ENCODE results near the gene CCND3.
"Not testable (repeated sequence)": the region's sequence is repeated elsewhere in the genome, so short reads cannot be mapped to it uniquely, and the experiment has no call there.

Gene CCND3

GRCh38 chr6:41947581-41948220, 6.1 kb upstream of the CCND3 start:
- DNase-seq (ENCODE audit: low read depth, low spot score) = no peak

GRCh38 chr6:41943456-41943855, 1.8 kb upstream of the CCND3 start:
- DNase-seq (ENCODE audit: low read depth, low spot score) = no peak

- not testable (repeated sequence) for DNase-seq (ENCODE audit: low read depth, low spot score)
These were observed 1.3 kb upstream of the CCND3 start for GRCh38 chr6:41942882-41943281.

- no peak for DNase-seq (ENCODE audit: low read depth, low spot score)
These were observed 651 bp upstream of the CCND3 start for GRCh38 chr6:41942067-41942851.

GRCh38 chr6:41940759-41941279, 789 bp downstream of the CCND3 start:
- no peak for DNase-seq (ENCODE audit: low read depth, low spot score)

- DNase-seq (ENCODE audit: low read depth, low spot score) = no peak
These were observed 1.5 kb downstream of the CCND3 start for GRCh38 chr6:41939848-41940758.

- DNase-seq (ENCODE audit: low read depth, low spot score) = no peak
These were observed 2.3 kb downstream of the CCND3 start for GRCh38 chr6:41939176-41939847.

GRCh38 chr6:41938590-41939175, 2.9 kb downstream of the CCND3 start:
- no peak for DNase-seq (ENCODE audit: low read depth, low spot score)

GRCh38 chr6:41937861-41938574, 3.6 kb downstream of the CCND3 start:
- no peak for DNase-seq (ENCODE audit: low read depth, low spot score)

- no peak for DNase-seq (ENCODE audit: low read depth, low spot score)
These were observed 4.1 kb downstream of the CCND3 start for GRCh38 chr6:41937472-41937860.

- no peak for DNase-seq (ENCODE audit: low read depth, low spot score)
These were observed 5.4 kb downstream of the CCND3 start for GRCh38 chr6:41936073-41936837.

- DNase-seq (ENCODE audit: low read depth, low spot score) = no peak
These were observed 5.9 kb downstream of the CCND3 start for GRCh38 chr6:41935685-41936072.

- no peak for DNase-seq (ENCODE audit: low read depth, low spot score)
These were observed 6.4 kb downstream of the CCND3 start for GRCh38 chr6:41935193-41935574.

- no peak for DNase-seq (ENCODE audit: low read depth, low spot score)
These were observed 7.1 kb downstream of the CCND3 start for GRCh38 chr6:41934278-41935192.

GRCh38 chr6:41932378-41932777, 9.2 kb downstream of the CCND3 start:
- no peak for DNase-seq (ENCODE audit: low read depth, low spot score)

- no peak for DNase-seq (ENCODE audit: low read depth, low spot score)
These were observed 9.8 kb downstream of the CCND3 start for GRCh38 chr6:41931792-41932191.

- DNase-seq (ENCODE audit: low read depth, low spot score) = no peak
These were observed 11.7 kb downstream of the CCND3 start for GRCh38 chr6:41929924-41930323.

- DNase-seq (ENCODE audit: low read depth, low spot score) = no peak
These were observed 14.4 kb downstream of the CCND3 start for GRCh38 chr6:41927253-41927652.

- DNase-seq (ENCODE audit: low read depth, low spot score) = no peak
These were observed 19.5 kb downstream of the CCND3 start for GRCh38 chr6:41922154-41922553.
